ENCODE data around the gene F10.

The F10 gene

GRCh38 chr13:113171250-113172125, 48.9 kb downstream of the F10 start:
- DNase-seq (ENCODE audit: low spot score), result no peak

DNA sequence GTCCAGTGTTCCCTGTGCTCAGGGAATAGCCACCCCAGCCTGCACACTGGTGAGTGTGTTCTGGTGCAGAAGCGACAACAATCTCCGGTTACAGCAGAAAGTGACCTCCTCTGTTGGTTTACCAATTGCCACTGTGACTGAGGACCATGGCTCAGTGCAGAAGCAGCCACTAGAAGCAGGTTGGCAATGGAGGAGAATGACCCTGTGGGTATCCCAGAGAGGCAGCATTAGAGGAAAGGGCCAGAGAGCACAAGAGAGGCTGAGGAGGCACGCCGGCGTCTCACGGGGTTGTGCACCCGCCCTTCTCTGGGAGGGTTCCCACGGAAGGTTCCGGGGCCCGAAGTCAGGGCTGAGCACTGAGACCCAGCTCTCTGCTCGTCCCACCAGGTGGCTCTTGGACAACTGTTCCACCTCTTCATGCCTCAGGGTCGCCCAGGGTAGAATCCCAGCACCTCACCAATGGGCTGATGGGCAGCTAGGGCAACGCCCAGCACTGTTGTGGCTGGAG, 49.9 kb downstream of the F10 start:
- DNase-seq (ENCODE audit: low spot score), result no peak

DNA sequence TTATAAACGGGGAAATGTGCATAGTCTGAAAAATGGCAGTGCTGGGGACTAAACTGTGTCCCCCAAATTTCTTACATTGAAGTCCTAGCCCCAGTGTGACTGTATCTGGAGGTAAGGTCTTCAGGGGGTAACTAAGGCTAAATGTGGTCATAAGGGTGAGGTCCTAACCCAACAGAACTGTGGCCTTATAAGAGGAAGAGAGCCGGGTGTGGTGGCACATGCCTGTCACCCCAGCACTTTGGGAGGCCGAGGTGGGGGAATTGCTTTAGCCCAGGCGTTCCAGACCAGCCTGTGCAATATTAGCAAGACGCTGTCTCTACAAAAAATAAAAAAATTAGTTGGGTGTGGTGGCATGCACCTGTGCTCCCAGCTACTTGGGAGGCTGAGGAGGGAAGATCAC, 53.7 kb downstream of the F10 start:
- DNase-seq (ENCODE audit: low spot score), result no peak

DNA sequence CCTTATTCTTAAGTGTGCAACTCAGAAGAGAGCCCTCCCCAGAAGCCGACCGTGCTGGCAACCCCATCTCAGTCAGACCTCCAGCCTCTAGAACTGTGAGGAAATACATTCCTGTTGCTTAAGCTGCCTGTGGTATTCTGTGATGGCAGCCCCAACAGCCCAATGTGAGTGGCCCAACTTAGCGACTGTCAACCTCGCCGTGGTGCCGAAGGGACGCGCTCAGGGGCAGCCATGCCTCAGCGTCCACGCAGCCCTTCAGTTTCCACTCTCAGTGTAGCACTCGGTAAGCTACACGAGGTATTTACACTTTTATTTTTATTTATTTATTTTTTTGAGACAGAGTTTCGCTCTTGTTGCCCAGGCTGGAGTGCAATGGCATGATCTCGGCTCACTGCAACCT, 54.2 kb downstream of the F10 start:
- DNase-seq (ENCODE audit: low spot score), result no peak

- DNase-seq (ENCODE audit: low spot score), result no peak
Observed at GRCh38 chr13:113178070-113178895, 55.7 kb downstream of the F10 start.

- DNase-seq (ENCODE audit: low spot score), result no peak
Observed at GRCh38 chr13:113178896-113179167, 56.2 kb downstream of the F10 start.

GRCh38 chr13:113179374-113180230, 57.0 kb downstream of the F10 start:
- no peak for DNase-seq (ENCODE audit: low spot score)

GRCh38 chr13:113182046-113182445, 59.4 kb downstream of the F10 start:
- DNase-seq (ENCODE audit: low spot score), result no peak

DNA sequence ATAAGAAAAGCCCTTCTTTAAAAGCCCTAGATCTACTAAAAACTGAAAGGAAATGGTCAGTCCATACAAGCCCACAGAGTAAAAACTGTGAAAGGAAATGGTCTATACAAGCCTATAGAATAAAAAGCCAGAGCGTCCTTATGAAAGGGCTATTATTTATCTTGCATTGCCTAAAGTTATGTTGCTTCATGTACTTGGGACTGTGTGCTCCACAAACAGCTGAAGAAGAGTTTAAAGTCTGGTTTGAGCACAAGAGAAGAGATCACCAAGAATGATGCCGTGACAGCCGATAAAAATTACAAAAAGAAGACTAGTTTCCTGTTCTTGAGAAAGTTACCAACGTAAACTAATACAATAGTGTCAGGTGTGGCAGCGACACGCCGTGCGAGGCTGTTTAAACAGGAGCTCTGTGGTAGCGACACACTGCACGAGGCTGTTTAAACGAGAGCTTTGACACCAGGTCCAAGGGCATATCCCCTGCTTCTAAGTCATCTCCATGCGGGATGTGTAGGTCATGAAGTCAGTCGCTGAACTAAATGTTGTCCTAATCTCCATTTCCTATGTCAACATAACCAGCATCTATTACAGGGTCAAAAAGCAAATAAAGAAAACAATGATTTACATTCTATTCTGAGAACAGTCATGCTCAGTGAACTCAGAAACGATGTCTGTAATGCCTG, 61.0 kb downstream of the F10 start:
- DNase-seq (ENCODE audit: low spot score), result no peak

DNA sequence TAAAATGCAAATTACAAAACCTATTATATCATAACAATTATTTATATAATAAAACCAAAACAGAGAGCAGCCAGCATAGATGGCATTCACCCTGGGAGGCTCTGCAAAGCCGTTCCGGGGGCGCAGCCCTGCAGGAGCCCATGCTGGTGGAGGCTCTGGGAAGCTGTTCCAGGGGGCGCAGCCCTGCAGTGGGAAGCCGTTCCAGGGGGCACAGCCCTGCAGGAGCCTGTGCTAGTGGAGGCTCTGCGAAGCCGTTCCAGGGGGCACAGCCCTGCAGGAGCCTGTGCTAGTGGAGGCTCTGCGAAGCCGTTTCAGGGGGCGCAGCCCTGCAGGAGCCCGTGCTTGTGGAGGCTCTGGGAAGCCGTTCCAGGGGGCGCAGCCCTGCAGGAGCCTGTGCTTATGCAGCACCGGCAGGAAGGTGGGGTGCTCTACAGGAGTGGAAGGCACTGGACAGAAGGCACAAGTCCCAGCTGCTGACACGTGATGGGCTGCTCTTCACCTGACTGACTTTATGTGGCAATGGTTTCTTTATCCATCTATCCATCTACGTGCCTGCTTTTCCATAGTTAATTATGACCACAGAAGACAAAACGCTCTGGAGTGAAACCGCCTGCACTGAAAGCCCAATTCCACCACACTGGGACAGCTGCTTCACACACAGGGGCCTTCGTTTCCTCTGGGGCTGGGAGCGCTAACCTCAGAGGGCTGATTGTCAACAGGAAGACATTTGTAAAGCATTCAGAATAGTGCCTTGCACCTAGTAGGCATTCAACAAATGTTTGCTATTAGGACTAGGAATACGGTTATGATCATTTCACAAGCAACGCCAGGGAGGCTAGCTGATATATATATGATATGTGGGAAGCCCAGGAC, 62.2 kb downstream of the F10 start:
- DNase-seq (ENCODE audit: low spot score), result no peak

DNA sequence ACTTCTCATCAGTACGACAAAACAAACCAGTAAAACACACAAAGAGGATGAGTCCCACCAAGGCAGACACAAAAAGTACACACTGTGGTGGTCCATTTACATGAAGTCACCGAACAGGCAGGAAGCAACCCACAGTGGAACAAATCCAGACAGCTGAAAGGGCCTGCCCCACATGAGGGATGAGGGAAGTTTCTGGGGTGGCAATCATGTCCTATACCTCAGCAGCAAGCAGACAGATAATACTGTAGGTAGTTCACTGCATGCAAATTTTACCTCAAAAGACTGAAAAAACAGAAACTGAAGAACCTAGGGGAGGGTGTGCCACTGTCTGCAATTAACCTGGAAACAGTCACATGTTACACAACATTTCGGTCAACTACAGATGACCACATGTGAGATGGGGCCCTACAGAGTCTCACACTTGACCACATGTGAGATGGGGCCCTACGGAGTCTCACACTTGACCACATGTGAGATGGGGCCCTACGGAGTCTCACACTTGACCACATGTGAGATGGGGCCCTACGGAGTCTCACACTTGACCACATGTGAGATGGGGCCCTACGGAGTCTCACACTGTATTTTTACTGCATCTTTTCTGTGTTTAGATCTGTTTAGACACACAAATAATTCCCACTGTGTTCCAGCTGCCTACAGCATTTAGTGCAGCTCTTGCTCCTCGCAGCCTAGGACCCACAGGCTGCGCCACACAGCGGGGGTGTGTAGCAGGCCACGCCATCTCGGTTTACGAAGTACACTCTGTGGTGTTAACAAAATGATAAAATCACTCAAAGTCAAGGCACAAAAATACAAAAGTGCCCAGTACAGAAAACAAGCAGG, 63.7 kb downstream of the F10 start:
- DNase-seq (ENCODE audit: low spot score), result no peak

- peak; percentile 97 for DNase-seq (ENCODE audit: low spot score)
Observed at GRCh38 chr13:113187263-113187669, 64.7 kb downstream of the F10 start.

GRCh38 chr13:113187883-113188665, 65.5 kb downstream of the F10 start:
- DNase-seq (ENCODE audit: low spot score), result no peak

GRCh38 chr13:113190181-113190580, 67.6 kb downstream of the F10 start:
- DNase-seq (ENCODE audit: low spot score), result no peak

DNA sequence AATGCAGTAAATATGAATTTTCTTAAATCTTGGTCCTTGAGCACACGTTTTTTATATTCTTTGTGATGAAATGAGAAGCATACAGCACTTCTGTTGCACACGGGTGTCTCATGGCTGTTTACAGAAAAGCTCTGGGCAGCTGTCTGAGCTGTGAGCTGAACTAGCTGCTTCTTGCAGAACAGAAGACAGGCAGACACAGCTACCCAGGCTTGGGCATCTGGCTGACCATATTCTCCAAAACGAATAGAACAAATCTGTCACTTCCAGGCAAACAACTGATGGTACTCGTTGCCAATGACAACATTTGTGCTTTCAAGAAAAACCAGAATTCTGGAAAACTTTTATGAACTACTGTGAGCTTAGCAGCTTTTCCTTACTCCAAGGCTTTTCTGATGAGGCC, 69.7 kb downstream of the F10 start:
- no peak for DNase-seq (ENCODE audit: low spot score)

DNA sequence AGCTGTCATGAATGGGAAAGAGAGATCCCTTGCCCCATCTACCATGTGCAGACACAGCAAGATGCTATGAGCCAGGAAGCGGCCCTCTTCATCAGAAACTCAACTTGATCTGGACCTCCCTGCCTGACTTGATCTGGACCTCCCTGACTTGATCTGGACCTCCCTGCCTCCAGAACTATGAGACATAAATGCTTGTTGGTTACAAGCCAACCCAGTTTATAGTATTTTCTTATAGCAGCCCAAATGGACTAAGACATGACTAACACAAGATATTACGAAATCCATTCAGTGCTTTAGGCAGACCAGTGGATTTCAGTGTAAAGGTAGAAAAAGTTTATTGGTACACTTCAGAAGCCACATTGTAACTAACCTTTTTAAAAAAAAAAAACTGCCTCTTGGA, 70.3 kb downstream of the F10 start:
- no peak for DNase-seq (ENCODE audit: low spot score)

DNA sequence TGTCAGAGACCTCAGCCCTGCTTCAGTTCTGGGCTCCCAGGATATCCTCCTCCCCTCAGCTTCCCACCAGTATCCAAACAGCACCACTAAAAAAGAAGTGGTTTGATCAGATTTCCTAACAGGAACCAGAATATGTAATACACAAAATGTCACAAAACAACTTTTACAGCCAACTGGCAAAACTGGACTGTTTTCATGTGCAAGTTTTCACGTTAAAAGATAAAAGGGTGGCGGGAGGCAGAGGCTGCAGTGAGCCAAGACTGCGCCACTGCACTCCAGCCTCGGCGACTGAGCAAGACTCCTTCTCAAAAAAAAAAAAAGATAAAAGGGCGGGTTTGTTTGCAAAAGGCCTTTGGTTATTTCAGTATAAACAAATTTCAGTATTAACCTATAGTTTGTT, 72.8 kb downstream of the F10 start:
- DNase-seq (ENCODE audit: low spot score), result no peak

DNA sequence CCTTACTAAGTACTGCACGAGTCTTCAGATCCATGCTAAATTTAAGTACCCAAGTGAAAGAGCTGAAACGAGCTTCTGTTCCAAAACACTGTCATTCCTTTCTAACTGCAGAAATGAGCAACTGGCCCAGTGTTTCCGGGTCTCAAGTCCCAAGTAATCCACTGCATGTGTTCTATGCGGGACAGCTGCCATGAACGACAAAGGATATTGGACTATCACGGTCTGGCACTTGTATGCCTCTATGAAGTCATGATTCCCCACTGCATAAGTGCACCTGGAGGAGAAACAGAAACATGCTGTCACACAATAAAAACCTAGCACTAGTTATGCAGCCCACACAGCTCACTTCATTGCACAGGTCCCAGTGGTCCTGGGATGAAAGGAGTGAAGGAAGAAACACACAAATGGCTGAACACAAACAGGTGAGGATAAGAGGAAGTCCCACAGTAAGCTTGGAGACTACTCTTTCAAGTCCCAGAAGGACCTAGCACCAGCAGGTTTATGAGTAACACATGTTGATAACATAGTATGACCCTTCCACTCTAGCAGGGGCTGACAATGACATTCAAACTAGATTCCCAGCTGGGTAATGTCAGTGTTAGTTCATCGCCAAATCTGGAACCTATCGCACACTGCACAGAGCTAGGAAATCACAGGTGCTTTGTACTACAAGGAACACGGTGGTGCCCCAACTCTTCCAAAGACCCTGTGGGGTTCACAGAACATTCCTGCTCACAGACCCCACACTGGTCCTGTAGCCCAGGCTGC, 74.6 kb downstream of the F10 start:
- DNase-seq (ENCODE audit: low spot score), result no peak
